Astrocyte (in vitro differentiated cells and primary cell): ENCODE measurements around the gene NPW.

Experiments
- CTCF ChIP-seq: IDR thresholded peaks from 2 replicates; pipeline ENCODE4 v1.5.1; 2011; ENCODE audit warnings: low read depth, mild to moderate bottlenecking, inconsistent platforms, low read length, moderate library complexity; ENCODE audit not compliant: insufficient read depth
- EZH2 ChIP-seq: IDR thresholded peaks from 2 replicates; pipeline ENCODE4 v1.6.1; 2012; ENCODE audit warnings: mild to moderate bottlenecking, low read length, inconsistent platforms; ENCODE audit not compliant: insufficient read depth

- TF ChIP-seq EZH2 = no peak
- TF ChIP-seq CTCF = no peak
Observed at GRCh38 chr16:1981398-1981836, 38.2 kb upstream of the NPW start, which contains the start of gene NOXO1.
